ENCODE results near the gene RASSF5. TPM values are rescaled to one million over a fixed set of nuclear protein-coding genes. Genes with fewer than 3 reads are reported as not detected.

RASSF5 gene
- polyA plus RNA-seq, 1 donor from 2014 or later = 4.0 TPM

- Histone ChIP-seq H3K9me2 (ENCODE audit: insufficient read depth, low read length) (no peaks in the 10 kb centered on the region), H3K4me3 (ENCODE audit: low read length) (no peak overlapping the region), H4K20me1 (ENCODE audit: insufficient read depth) (no peaks in the 10 kb centered on the region), H3K27ac (ENCODE audit: low read length) (no peak overlapping the region), H3K9ac (ENCODE audit: low read length) (no peak overlapping the region), H3K79me2 (replicated peaks; ENCODE audit: insufficient read depth, low read length) (no peaks in the 10 kb centered on the region), H3K9me3 (ENCODE audit: low read length) (no peaks in the 10 kb centered on the region), H3F3A (ENCODE audit: insufficient read depth, low read length, poor library complexity, severe bottlenecking) (no peaks in the 10 kb centered on the region), H3K4me2 (ENCODE audit: low read length) (no peak overlapping the region), H3K27me3 (ENCODE audit: insufficient read depth, low read depth, low read length) (no peaks in the 10 kb centered on the region), H3K36me3 (ENCODE audit: insufficient read depth, low read length) (no peaks in the 10 kb centered on the region), H2AFZ (ENCODE audit: low read depth, low read length) (no peak overlapping the region)
- no peak for TF ChIP-seq TAF1 (IDR thresholded peaks at IDR 0.05; ENCODE audit: low read depth)
- no peak for TF ChIP-seq SMC3 (conservative IDR thresholded peaks at IDR 0.05; ENCODE audit: poor library complexity)
- TF ChIP-seq POLR2AphosphoS5 (IDR thresholded peaks at IDR 0.05) = no peak
- no peak for TF ChIP-seq EZH2 (IDR thresholded peaks at IDR 0.05; ENCODE audit: borderline replicate concordance, insufficient read depth, low read length, poor library complexity, severe bottlenecking)
- no peak for TF ChIP-seq CTCF (IDR thresholded peaks at IDR 0.05; ENCODE audit: poor library complexity, severe bottlenecking)
- TF ChIP-seq EP300 (conservative IDR thresholded peaks at IDR 0.05; ENCODE audit: poor library complexity, severe bottlenecking) = no peak
- TF ChIP-seq, protein P1, sequence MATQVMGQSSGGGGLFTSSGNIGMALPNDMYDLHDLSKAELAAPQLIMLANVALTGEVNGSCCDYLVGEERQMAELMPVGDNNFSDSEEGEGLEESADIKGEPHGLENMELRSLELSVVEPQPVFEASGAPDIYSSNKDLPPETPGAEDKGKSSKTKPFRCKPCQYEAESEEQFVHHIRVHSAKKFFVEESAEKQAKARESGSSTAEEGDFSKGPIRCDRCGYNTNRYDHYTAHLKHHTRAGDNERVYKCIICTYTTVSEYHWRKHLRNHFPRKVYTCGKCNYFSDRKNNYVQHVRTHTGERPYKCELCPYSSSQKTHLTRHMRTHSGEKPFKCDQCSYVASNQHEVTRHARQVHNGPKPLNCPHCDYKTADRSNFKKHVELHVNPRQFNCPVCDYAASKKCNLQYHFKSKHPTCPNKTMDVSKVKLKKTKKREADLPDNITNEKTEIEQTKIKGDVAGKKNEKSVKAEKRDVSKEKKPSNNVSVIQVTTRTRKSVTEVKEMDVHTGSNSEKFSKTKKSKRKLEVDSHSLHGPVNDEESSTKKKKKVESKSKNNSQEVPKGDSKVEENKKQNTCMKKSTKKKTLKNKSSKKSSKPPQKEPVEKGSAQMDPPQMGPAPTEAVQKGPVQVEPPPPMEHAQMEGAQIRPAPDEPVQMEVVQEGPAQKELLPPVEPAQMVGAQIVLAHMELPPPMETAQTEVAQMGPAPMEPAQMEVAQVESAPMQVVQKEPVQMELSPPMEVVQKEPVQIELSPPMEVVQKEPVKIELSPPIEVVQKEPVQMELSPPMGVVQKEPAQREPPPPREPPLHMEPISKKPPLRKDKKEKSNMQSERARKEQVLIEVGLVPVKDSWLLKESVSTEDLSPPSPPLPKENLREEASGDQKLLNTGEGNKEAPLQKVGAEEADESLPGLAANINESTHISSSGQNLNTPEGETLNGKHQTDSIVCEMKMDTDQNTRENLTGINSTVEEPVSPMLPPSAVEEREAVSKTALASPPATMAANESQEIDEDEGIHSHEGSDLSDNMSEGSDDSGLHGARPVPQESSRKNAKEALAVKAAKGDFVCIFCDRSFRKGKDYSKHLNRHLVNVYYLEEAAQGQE (IDR thresholded peaks at IDR 0.05; ENCODE audit: borderline replicate concordance) = no peak
- no peak for TF ChIP-seq MXI1 (conservative IDR thresholded peaks at IDR 0.05; ENCODE audit: poor library complexity, severe bottlenecking)
- no peak for TF ChIP-seq RAD21 (conservative IDR thresholded peaks at IDR 0.05)
These were observed 30.7 kb upstream of the RASSF5 start for GRCh38 chr1:206476591-206476990.

- Histone ChIP-seq H3K4me2 (ENCODE audit: low read length) (no peak overlapping the region), H4K20me1 (ENCODE audit: insufficient read depth) (no peaks in the 10 kb centered on the region), H2AFZ (ENCODE audit: low read depth, low read length) (no peak overlapping the region), H3K79me2 (replicated peaks; ENCODE audit: insufficient read depth, low read length) (no peaks in the 10 kb centered on the region), H3F3A (ENCODE audit: insufficient read depth, low read length, poor library complexity, severe bottlenecking) (no peaks in the 10 kb centered on the region), H3K9me3 (ENCODE audit: low read length) (no peaks in the 10 kb centered on the region), H3K9ac (ENCODE audit: low read length) (no peak overlapping the region), H3K27ac (ENCODE audit: low read length) (no peak overlapping the region), H3K4me3 (ENCODE audit: low read length) (no peak overlapping the region), H3K9me2 (ENCODE audit: insufficient read depth, low read length) (no peaks in the 10 kb centered on the region), H3K36me3 (ENCODE audit: insufficient read depth, low read length) (no peaks in the 10 kb centered on the region), H3K27me3 (ENCODE audit: insufficient read depth, low read depth, low read length) (no peaks in the 10 kb centered on the region)
- TF ChIP-seq EP300 (conservative IDR thresholded peaks at IDR 0.05; ENCODE audit: poor library complexity, severe bottlenecking) = no peak
- TF ChIP-seq CTCF (IDR thresholded peaks at IDR 0.05; ENCODE audit: poor library complexity, severe bottlenecking) = no peak
- TF ChIP-seq, protein P1 (IDR thresholded peaks at IDR 0.05; ENCODE audit: borderline replicate concordance) = no peak
- no peak for TF ChIP-seq SMC3 (conservative IDR thresholded peaks at IDR 0.05; ENCODE audit: poor library complexity)
- TF ChIP-seq EZH2 (IDR thresholded peaks at IDR 0.05; ENCODE audit: borderline replicate concordance, insufficient read depth, low read length, poor library complexity, severe bottlenecking) = no peak
- TF ChIP-seq TAF1 (IDR thresholded peaks at IDR 0.05; ENCODE audit: low read depth) = no peak
- TF ChIP-seq POLR2AphosphoS5 (IDR thresholded peaks at IDR 0.05) = no peak
- no peak for TF ChIP-seq MXI1 (conservative IDR thresholded peaks at IDR 0.05; ENCODE audit: poor library complexity, severe bottlenecking)
- no peak for TF ChIP-seq RAD21 (conservative IDR thresholded peaks at IDR 0.05)
These were observed 30.2 kb upstream of the RASSF5 start for GRCh38 chr1:206477110-206477509.

Measured in neural cell (in vitro differentiated cells).